Mucosa of descending colon (tissue), 3 donors: ENCODE data around the gene STRN4. TPM values are rescaled to one million over a fixed set of nuclear protein-coding genes. Genes with fewer than 3 reads are reported as not detected.

Source experiments
- ATAC-seq: fragments of 200-7000 bp; cut with Tn5 transposase; one replicate; pipeline ENCODE4 v1.9.1; 2020; ENCODE audit warnings: mild to moderate bottlenecking, moderate library complexity
- DNase-seq, 3 donors: peaks; one replicate each; pipeline ENCODE4 v3.0.0-alpha.2; 2020
- H3K36me3 ChIP-seq: fragments of 200-600 bp; one replicate; pipeline ENCODE4 v1.8.0; 2021; ENCODE audit warnings: low read depth, mild to moderate bottlenecking
- H3K4me1 ChIP-seq: fragments of 200-600 bp; one replicate; pipeline ENCODE4 v1.8.0; 2021; ENCODE audit warnings: low read depth, mild to moderate bottlenecking
- H3K4me3 ChIP-seq: fragments of 200-600 bp; one replicate; pipeline ENCODE4 v1.8.0; 2021; ENCODE audit warnings: mild to moderate bottlenecking
- H3K9me3 ChIP-seq: fragments of 200-600 bp; one replicate; pipeline ENCODE4 v1.8.0; 2021; ENCODE audit warnings: mild to moderate bottlenecking
- intact Hi-C, 2 donors: fragments of 100-400 bp; cut with DNase I in 1 of 2; cut with micrococcal nuclease in 1 of 2; formaldehyde crosslinking; loops; one replicate each; pipeline versions ENCODE4 v1.11.0 to v1.11.1; 2022; cut with DNase I, micrococcal nuclease
- total RNA-seq, 3 donors: library from RNA; stranded (reverse); fragmentation: NEBNext Ultra II Directional in 2 of 3; extraction: Animal tissue kit (Norgen Biotek cat#: 25700) in 2 of 3; gene quantifications; one replicate each; pipeline versions ENCODE4 v1.2.1 to v1.2.4, GENCODE V29; 2021 to 2023
- TF ChIP-seq, protein P1 (sequence below): fragments of 200-600 bp; IDR thresholded peaks from one replicate; pipeline ENCODE4 v1.8.0; 2022; ENCODE audit warnings: antibody characterized with exemption, mild to moderate bottlenecking
- donor health status: DM: no; HTN: no; CAD: no; lungs with moderate emphysema.
- donor health status: DM: no; HTN: no; CAD: no.
- donor health status: DM: no; HTN: yes; CAD: no.

Gene STRN4
- total RNA-seq, 3 donors from 2014 or later: 68.3 to 79.2 (median 73.7) TPM

DNA sequence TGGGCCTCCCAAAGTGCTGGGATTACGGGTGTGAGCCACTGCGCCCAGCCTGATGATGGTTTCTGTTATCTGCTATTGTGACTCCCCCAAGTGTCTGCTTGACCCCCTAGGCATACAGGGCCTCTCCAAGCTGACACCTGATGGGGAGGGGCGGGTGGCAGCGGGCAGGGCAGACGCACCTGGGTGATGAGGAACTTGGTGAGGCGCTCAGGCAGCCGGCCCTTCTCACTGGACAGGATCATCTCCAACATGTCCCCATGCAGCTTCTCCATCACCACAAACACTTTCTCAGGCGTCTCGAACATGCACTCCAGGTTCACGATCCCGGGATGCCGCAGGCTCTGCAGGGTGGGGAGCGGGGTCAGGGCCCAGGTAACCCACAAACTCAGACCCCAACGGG, 56.9 kb downstream of the STRN4 start:
- Histone ChIP-seq H3K4me3 (no peak overlapping the region), H3K4me1 (no peaks in the 10 kb centered on the region), H3K36me3 (peaks cover 23% of the 10 kb centered on the region), H3K9me3 (no peaks in the 10 kb centered on the region)
- TF ChIP-seq, protein P1, sequence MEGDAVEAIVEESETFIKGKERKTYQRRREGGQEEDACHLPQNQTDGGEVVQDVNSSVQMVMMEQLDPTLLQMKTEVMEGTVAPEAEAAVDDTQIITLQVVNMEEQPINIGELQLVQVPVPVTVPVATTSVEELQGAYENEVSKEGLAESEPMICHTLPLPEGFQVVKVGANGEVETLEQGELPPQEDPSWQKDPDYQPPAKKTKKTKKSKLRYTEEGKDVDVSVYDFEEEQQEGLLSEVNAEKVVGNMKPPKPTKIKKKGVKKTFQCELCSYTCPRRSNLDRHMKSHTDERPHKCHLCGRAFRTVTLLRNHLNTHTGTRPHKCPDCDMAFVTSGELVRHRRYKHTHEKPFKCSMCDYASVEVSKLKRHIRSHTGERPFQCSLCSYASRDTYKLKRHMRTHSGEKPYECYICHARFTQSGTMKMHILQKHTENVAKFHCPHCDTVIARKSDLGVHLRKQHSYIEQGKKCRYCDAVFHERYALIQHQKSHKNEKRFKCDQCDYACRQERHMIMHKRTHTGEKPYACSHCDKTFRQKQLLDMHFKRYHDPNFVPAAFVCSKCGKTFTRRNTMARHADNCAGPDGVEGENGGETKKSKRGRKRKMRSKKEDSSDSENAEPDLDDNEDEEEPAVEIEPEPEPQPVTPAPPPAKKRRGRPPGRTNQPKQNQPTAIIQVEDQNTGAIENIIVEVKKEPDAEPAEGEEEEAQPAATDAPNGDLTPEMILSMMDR: no peak
- no peak for DNase-seq
- intact Hi-C loops: no loop called here
- no peak for ATAC-seq

DNA sequence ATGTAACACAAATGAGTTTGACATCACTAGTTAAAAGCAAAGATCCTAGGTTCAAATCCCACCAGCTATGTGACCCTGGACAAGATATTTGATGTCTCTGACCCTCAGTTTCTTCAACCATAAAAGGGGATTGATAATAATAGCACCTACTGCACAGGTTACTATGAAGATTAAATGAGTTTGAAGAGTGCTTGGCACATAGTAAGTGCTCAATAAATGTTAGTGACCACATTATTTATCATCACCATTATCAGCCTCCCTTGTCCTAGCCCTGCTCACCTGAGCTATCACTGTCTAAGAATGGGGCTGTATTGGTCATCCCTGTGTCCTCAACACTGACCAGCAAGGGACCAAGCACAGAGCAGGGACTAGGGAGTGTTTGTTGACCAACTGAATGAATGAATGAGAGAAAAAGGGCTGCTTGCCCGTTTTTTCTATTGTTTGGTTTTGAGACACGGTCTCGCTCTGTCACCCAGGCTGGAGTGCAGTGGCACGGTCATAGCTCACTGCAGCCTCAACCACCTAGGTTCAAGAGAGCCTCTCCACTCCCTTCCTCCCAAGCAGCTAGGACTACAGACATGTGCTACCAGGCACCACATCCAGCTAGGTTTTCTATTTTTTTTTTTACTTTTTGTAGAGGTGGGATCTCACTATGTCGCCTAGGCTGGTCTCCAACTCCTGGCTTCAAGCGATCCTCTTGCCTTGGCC, 58.7 kb downstream of the STRN4 start:
- no peak for DNase-seq
- ATAC-seq: no peak
- Histone ChIP-seq H3K4me3 (no peak overlapping the region), H3K36me3 (peaks cover 13% of the 10 kb centered on the region), H3K9me3 (no peaks in the 10 kb centered on the region), H3K4me1 (no peaks in the 10 kb centered on the region)
- intact Hi-C loops: no loop called here
- TF ChIP-seq, protein P1: no peak

DNA sequence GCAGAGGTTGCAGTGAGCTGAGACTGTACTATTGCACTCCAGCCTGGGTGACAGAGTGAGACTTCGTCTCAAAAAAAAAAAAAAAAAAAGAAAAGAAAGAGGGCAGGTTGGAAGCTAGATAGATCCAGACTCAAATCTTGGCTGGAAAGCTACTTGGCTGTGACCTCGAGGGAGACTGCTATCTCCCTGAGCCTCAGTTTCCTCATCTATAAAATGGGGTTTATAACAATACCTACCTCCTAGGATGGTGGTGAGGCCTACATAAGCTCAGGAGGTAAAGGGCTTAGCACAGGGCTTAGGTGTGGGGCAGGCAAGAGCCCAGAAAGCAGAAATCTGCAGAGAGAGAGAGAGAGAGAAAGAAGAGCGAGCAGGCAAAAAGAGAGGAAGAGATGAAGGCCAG, 61.1 kb downstream of the STRN4 start:
- DNase-seq (no peak), ATAC-seq (no peak)
- TF ChIP-seq, protein P1: no peak
- intact Hi-C loops: no loop called here
- no peaks in the 10 kb centered on the region for H3K4me1 ChIP-seq
- H3K9me3 ChIP-seq: no peaks in the 10 kb centered on the region
- H3K36me3 ChIP-seq: peaks cover 7% of the 10 kb centered on the region
- H3K4me3 ChIP-seq: no peak overlapping the region

DNA sequence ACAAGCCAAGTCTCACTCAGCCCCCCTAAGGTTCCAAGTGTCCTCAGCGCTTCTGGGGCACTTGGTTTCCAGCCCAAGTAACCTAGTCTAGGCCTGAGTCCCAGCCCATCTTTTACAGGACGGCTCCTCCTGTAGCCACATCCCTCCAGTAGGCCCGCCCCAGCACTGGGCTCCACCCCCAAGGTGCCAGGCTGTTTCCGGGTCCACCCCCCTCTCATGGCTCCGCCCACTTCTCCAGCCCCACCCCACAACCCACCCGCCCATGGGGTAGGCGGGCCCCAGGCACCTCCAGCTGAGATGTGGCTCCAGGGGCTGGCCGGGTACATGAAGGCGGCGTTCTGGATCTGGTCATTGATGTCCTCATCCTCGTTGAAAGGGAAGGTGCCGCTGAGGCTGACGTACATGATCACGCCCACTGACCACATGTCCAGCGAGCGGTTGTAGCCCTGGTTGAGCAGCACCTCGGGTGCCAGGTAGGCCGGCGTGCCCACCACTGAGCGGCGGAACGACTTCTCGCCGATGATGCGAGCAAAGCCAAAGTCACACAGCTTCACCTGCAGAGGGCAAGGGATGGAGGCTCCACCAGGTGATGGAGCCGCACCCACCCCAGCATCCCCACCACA, 68.0 kb downstream of the STRN4 start:
- H3K4me1 ChIP-seq: no peaks in the 10 kb centered on the region
- H3K36me3 ChIP-seq: peaks cover 10% of the 10 kb centered on the region
- no peak overlapping the region for H3K4me3 ChIP-seq
- no peaks in the 10 kb centered on the region for H3K9me3 ChIP-seq
- ATAC-seq: peak; percentile 83
- DNase-seq: peak in 2 of 3 donors; percentile 53 to 61
- intact Hi-C loops: no loop called here
- TF ChIP-seq, protein P1: no peak

DNA sequence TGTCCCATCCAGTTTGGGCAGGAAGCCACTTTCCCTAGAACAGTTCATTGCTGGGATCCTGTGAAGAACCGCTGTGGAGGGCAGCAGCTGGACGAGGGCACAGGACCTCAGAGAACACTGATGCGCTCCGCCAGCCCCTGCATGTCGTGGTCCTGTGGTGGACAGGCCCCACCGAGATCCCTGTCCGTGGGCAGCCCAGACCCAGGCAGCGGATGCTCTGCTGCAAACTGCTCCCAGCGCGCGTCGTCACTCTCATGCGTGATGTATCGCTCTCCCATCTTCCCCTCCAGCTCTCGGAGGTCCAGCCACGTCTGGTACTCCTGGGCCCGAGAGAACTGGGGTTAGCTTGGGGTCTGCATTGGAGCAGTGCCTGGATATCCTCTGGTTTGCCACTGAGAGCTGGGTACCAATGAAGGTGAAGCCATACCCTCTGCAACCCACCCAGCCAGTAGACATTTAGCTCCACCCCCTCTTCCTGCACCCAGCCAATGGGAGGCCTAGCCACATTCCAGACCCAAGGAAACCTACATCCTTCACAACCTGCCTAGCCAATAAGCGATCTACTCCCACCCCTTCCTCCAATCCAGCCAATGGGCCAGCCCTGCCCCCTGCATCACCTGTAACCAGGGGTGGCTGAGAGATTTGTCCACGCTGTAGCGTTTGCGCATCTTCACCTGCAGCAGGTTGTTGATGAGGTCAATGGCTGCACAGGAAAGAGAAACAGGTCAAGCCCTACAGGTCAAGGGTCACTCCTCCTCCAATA, 71.7 kb downstream of the STRN4 start:
- intact Hi-C loops: no loop called here
- DNase-seq: no peak
- no peaks in the 10 kb centered on the region for H3K4me1 ChIP-seq
- H3K36me3 ChIP-seq: peaks cover 10% of the 10 kb centered on the region
- peak; percentile 52 for ATAC-seq
- TF ChIP-seq, protein P1: no peak
- no peaks in the 10 kb centered on the region for H3K9me3 ChIP-seq
- H3K4me3 ChIP-seq: no peak overlapping the region
